NOMO-1 treated with DMSO at 0.1 percent for 48 hours (cell line): ENCODE measurements around the gene BCAR1.
"Not testable (repeated sequence)": the region's sequence is repeated elsewhere in the genome, so short reads cannot be mapped to it uniquely, and the experiment has no call there.

ENCODE experiments used
- DNase-seq: peaks from one replicate; lab custom pipeline; 2025; ENCODE audit not compliant: unreplicated experiment; lab: John Stamatoyannopoulos, UW

BCAR1 gene

DNA sequence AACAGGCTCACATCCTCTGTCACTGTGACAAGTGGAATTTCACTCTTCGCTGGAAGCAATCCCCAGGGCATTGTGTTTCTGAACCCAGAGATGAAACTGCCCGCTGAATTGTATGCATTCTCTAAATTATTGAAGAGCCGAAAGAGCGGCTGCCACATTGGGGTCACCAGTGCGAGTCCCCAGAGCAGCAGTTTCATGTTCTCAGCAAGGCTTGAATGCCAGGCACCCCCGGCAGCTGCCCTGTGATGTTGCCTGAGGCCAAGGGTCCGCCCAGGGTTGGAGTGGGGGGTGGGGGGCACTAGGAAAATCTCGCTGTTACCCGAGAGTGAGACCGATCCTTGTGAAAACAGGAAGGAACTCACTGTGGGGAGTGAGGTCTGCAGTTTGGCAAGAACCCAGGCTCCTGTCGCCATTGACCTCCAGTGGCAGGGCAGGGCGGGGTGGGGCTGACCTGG, 20.7 kb upstream of the BCAR1 start:
- DNase-seq, result peak; percentile 65

DNA sequence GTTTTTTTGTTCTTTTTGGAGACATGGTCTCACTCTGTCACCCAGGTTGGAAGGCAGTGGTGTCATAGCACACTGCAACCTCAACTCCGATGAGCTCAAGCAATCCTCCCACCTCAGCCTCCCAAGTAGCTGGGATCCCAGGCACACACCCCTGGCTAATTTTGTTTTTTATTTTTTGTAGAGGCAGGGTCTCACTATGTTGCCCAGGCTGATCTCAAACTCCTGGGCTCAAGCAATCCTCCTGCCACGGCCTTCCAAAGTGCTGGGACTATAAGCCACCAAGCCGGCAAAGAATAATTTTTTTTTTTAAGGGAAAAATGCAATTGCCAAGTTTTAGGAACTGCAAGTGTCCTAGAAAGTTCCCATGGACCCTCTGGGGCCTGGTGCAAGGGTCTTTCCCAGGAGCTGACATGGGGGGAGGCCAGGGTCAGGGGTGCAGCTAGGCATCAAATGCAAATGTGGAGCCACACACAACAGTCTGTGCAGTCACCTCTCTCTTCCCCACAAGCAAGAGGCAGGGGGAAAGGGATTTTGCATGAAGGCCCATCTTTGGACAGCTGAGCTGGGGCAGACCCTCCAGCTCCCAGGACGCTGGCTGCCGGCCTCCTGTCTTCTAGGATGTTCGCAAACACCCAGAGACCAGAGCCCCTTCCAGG, 20.1 kb upstream of the BCAR1 start:
- no peak for DNase-seq

DNA sequence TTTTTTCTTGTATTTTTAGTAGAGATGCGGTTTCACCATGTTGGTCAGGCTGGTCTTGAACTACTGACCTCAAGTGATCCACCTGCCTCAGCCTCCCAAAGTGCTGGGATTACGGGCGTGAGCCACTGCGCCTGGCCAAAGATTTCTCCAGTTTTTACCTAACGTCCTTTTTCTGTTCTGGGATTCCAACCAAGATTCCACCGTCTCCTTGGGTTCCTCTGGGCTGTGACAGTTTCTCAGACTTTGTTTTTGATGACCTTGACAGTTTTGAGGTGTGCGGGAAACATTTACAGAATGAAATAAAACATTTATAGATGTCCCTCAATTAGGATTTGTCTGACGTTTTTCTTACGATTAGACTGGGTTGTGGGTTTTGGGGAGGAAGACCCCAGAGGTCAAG, 17.9 kb upstream of the BCAR1 start:
- DNase-seq, result not testable (repeated sequence)

DNA sequence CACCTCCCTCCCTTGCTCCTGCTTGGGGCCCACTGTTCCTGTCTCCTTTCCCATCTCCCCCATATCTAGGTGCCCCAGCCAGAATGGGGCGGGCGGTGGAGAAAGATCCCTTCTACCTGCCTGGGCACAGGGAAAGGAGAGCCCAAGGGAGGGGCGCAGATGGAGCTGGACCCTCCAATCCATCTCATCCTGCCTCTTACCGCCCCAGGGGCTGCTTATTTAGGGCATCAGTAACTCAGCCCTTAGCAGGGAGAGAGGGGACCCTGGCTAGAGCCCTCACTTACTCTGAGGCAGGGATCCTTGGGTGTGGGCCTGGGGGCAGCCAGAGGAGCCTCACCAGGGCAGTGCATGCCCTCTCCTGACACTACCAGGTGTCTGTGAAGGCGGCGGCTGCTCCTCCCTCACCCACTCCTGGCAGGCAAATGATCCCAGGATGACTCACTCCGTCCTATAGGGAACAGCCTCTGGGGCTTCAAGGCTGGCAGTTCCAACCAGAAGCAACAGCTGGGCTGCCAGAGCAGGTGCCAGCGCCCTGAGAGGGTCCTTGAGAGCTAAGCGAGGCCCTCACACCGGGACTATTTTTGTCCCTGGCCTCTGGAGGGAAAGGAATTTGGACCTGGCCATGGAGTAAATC, 16.3 kb upstream of the BCAR1 start:
- DNase-seq, result no peak

DNA sequence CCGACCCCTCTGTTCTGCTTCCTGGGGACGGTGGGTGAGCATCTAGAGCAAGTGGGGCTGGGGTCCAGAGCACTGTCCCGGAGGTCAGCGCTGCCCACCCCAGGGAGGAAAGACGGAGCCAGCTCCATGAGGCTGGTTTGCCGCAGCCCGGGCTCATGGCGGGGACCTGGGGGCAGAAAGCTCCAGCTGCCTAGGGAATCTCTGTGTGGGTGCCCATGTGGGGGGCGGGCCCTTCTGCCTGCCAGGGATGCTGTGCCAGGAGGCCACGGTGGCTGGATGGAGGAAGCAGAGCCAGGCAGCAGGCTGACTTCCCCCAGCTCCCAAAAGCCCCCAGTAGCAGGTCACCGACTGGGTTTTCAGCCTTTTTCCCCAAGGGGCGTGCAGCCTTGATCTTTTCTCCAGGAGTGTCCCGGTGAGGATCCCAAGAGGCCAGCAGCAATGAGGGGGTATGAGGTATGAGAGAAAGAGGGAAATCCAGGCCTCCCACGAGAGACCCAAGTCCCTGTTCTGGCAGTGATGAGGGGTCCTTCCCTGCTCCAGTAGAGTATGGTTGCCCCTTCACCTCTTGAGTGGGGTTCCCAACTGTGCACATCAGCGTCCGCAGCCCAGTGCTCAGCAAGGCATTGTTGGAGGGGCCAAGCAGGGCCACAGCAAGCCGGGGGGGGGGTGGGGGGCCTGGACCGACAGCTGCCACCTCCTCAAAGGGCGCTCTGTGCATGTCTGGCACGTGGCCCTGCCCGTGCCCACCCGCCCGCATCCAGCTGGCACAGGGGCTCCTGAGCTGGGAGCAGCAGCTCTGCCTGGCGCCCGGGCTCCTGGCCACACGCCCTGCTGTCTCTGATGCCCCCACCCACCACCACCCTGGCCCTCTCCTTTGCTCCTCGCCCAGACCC, 15.6 kb upstream of the BCAR1 start:
- no peak for DNase-seq

DNA sequence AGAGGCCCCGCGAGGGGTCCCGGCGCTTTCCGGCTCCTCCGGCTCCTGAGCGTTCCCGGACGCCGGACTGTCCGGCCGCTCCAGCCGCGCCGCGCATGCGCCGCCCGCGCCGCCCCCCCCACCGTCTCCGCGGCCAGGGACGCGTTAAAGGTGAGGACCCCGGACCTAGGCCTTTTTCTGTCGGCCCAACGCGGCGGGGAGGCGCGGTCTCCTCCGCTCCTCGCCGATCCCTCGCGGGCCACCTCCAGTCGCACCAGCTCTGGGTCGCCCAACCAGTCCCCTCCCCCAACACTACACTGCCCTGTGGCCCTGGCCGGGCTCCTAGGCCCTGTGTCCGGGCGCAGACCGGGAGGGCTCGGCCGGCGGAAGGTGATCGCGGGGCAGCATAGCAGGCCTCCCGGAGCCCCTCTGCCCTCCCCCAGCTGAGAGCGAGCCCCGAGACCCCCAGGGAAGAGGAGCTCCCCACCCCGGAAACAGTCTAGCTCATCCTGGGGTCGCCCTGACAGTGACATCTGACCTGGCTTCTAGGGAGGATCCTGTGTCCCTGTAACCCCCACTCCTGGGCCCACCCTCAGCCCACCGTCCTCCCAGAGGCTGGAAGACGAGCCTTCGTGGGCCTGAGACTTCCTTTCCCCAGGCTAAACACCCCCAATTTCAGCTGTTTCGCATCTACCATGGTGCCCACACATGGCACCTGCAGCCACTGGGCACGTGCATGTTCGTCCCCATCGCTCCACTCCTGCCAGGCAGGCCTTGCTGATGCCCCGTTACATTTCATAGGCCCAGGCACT, 14.7 kb upstream of the BCAR1 start:
- DNase-seq, result no peak

DNA sequence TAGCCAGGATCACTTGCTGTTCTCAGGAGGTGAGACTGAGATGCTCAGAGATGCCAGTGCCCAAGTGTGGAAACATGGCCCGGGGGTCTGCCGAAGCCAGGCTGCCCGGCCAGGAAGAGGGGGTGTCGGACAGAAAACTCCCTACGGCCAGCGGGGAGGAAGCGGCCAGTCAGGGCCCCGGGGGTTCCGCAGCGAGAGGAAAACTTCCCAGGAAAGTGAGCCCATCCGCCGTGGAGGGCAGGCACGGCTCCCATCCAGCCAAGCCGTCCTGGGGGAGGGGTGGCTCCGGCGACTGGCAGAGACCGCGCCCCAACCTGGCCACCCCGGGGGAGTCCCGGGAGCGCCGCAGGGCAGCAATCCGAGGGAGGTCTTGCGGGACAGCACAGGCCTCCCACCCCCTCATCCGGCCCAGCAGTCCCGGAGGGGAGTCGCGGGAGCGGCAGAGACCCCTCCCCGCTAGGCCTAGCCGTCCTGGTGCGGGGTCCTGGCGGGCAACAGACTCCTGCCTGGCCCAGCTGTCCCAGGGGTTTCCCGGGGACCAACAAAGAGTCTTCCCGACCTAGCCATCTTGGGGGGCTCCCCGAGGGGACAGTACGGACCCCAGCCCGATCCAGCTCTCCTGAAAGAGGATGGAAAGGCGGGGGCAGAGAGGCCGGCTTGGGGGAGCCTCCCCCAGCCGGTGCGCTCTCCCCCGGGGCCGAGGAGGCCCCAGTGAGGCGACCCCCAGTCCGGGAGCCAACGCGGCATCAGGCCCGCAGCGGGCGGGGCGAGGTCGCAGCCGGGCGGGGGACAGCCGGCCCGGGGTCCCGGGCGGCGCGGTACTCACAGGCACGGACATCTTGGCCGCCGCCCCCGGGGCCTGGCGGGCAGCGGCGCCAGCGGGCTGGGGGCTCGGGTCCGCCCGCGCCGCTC, 13.8 kb upstream of the BCAR1 start:
- no peak for DNase-seq

DNA sequence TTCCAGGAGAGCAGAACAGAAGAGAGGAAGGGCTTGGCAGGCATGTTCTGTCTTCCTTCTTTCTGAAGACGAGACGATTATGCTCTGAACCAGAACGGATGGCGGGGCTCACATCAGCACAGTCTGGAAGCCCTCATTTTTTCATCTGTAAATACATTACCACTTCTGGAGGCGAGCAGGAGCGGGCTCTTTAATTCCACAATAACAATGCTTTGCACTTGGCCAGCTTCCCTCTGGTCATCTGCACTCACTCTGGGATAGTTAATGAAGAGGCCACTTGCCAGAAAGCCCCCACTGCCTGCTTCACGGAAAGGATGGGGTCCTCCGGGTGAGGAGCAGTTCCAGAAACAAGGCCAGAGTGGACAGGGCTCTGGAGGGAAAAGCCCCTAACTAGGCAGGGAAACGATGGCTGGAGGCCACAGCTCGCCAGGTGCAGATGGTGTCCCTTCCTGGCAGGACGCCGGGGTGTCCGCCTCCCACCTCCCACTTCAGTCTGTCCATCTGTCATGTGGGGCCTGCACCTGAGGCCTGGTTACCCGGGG, 13.1 kb upstream of the BCAR1 start:
- no peak for DNase-seq

DNA sequence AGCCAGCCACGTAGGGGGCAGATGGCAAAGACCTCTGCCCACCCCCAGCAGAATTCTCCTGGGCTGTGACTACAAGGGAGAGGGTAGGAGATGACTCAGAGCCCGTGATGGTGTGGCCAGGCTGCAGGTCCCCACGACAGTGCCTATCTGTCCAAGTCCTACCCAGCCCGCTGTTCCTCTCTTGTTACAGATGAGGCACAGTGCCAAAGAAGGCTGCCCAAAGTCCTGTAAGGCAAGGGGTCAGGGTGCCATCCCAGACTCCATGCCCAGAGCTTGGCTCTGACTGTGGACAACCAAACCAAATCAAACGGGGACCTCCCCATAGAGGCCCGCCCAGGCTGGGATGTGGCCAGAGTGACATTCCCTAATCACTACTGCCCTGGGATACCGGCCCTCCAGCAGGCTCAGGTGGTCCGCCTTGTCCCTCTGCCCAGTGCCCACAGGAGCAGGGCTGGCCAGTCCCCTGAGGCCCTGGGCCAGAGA, 12.6 kb upstream of the BCAR1 start:
- DNase-seq, result no peak

DNA sequence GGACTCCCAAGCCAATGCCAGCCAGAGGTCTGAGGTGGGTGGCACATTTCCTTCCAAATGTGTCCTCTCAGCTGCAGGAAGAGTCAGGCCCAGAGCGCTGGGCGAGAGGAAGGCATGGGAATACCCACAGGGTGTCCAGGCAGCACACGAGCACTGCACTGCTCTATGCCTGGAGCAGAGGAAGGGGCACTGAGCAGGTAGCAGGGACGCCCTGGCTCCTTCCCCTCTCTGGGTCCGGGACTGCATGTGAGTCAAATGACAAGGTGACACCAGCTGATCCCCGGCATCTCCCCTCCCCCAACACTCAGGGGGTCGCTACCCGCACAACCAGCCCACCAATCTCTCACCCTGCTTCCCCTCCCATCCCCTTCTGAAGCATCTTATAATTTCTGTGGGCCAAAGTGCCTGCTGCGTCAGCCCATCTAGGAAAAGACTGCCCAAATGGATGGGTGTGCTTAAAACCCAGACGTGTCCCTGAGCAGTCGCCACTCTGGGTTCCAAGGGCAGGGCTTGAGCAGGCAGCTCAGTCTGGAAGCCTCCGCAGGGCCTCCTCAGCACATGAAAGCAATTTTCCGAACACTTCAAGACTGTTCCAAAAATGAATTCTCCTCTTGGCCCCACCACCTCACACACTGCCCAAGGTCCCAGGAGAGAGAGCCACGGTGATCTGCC, 12.0 kb upstream of the BCAR1 start:
- DNase-seq, result no peak

DNA sequence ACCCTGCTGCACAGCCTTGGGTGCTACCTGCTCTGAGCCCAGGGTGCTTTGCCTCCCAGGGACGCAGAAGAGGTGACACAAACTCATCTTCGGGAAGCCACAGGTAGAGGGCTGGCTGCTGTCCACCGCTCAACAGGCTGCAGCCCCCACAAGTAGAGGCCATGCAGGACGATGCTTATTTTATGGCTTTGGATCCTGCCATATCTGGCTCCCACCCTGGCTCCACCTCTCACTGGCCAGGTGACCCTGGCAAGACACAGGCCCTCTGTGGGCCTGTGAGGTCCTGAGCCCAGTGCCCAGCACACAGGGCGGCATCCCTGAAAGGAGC, 11.3 kb upstream of the BCAR1 start:
- DNase-seq, result no peak

DNA sequence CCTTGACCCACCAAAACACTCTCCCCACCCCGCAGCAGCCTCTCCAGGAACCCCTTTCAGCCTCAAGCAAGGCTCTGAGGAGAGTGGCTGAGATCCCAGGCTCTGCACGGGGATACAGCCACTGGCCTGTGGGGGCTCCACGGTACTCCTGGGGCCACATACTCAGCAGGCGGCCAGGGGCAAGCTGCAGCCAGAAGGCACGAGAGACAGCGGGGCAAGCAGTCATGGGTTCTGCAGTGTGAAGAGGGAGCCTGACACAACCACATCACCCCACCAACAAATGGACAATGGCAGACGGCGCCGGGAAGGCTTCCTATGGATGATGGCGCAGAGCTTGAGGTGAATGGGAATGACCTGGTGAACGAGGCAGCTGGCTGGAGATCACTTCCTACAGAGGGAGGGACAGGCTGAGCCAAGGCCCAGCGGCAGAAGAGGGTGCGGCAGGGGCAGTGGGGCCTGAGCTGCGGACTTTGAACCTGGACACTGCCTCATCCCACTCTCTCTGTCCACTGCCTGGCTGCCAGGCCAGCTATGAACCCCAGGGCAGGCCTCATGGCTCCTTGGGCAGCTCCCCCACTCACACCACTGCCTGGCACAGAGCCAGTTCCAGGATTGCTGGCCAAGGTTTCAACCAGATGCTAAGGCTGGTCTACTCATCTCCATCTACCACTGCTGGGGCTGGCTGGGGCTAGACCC, 10.8 kb upstream of the BCAR1 start:
- DNase-seq, result no peak

DNA sequence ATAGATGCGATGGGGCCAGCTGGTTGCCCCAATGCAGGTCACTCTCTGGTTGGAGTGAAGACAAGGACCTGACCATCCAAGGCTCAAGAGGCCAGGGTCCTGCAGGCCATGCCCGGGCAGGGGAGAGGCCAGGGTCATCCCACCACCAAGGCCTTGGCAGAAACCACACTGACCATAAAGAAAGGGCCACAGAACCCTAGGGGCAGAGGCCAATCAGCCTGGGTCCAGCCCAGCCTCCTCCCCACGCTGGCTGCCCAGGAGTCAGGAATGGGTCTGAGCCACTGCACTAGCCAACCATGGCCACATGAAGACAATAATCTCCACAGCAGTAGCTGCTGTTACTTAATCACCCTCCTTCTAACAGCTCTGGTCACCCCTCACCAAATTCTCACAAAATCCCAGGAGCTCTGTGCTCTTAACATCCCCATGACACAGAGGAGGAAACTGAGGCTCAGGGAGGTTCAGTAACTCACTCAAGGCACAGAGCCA, 10.2 kb upstream of the BCAR1 start:
- no peak for DNase-seq

DNA sequence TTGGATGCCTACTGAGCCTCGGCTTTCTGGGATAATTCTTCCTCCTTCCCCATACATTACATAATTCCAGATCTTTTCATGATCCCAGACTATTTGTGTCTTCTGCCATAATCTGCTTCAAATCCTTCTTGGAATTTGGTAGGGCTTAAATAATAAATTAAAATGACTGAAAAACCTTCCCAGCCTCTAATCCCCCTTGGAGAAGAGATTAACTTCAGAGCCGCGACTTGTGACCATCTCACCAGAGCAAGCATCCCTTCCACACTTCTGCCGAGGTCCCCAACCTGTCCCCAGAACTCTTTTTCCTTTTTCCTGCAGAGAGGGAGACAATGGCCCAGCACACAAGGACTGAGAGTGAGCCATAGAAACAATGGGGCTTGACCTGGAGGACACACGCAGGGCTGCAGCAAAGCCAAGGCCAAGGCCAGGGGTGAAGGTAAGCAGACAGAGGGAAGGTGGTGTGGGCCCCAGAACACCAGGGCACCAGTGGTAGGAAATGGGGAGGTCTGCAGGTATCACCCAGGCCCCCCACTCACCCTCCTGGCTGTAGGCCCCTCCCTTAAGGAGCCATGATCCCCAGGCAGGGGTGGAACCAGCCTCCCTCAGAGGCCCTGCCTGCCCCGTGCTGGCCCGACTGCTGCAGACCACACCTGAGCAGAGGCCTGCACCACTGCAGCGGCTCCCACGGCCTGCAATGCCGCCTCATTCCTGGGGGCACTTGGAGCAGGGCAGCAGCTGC, 9.6 kb upstream of the BCAR1 start:
- DNase-seq, result no peak

DNA sequence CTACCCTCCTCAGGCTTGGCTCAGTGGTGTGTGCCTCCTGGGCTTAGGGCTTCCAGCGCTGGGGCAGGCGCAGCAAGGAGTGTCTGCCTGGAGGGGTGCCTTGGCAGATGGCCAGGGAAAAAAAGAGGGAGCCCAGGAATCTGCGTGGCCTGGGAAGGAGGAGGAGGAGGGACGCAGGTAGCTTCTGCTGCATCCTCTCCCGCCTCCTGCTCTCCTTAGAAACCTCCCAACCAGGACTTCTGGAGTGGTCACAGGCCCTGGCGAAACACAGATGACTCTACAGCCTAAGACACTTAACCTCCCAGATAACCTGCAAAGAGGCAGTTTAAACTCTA, 7.3 kb upstream of the BCAR1 start:
- DNase-seq, result no peak

DNA sequence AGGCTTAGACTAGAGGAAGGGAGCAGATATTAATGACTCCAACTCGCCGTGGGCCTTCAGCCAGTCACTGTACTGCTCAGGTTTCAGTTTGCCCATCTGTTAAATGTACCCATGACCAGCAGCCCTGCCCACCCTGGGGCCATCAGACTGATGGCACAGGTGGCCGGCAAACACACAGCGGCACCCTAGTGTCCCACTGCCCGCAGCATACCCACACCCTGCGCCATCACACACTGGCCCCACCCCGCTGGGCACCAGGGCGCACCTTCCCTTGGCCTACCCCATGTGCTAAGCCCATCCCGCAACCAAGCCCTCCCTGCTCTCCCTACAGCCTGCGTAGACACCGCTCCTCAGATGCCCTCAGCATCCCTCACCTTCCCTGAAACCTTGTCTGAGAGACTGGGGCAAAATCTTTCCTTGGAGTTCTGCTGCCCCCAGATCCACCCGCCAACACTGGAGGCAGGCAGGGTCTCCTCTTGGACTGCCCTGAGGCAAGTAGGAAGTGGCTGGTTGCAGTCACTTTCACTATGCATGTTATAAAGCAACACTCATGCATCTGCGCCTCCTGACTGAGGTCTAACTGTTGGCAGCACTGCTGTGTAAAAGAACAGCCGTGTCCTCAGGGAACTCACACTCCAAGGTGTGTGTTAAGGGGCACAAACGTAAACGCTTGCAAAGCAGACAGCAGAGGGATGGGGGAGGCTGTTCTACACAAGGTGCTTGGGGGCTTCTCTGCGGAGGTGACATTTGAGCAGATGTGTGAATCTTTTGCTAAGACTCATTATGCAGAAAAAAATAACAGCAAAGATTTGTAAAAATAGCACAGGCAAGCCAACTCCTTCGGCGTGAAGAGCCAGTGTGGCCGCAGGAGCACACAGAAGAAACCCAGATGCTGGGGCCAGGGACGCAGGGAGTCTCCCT, 6.7 kb upstream of the BCAR1 start:
- DNase-seq, result no peak
